ENCODE data around the gene PRKCA. TPM values are rescaled to one million over a fixed set of nuclear protein-coding genes. Genes with fewer than 3 reads are reported as not detected.

The PRKCA gene
- total RNA-seq, 4 donors from 2014 or later: 3.9 to 12.1 (median 7.0) TPM

DNA sequence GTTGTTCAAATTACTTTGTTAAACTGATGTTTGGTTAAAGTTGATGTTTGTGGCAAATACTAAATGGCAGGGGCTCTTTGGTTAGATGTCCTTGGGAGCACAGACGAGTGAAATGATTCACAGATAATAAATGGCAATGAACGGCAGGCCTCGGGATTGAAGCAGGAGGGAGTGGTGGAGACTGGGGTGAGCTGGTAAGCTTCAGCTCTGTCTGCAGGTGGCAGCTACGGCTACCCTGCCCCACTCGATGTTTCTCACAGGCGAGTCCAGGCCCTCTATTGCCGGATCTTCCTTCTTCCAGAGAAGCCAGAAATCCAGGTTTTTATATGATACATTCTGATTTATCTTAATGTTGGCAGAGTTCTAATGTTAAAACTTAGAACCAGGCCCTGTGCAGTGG is 387.8 kb downstream of the PRKCA start:
- TF ChIP-seq, protein P1, sequence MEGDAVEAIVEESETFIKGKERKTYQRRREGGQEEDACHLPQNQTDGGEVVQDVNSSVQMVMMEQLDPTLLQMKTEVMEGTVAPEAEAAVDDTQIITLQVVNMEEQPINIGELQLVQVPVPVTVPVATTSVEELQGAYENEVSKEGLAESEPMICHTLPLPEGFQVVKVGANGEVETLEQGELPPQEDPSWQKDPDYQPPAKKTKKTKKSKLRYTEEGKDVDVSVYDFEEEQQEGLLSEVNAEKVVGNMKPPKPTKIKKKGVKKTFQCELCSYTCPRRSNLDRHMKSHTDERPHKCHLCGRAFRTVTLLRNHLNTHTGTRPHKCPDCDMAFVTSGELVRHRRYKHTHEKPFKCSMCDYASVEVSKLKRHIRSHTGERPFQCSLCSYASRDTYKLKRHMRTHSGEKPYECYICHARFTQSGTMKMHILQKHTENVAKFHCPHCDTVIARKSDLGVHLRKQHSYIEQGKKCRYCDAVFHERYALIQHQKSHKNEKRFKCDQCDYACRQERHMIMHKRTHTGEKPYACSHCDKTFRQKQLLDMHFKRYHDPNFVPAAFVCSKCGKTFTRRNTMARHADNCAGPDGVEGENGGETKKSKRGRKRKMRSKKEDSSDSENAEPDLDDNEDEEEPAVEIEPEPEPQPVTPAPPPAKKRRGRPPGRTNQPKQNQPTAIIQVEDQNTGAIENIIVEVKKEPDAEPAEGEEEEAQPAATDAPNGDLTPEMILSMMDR (IDR thresholded peaks at IDR 0.05; ENCODE audit: low read depth): no peak

DNA sequence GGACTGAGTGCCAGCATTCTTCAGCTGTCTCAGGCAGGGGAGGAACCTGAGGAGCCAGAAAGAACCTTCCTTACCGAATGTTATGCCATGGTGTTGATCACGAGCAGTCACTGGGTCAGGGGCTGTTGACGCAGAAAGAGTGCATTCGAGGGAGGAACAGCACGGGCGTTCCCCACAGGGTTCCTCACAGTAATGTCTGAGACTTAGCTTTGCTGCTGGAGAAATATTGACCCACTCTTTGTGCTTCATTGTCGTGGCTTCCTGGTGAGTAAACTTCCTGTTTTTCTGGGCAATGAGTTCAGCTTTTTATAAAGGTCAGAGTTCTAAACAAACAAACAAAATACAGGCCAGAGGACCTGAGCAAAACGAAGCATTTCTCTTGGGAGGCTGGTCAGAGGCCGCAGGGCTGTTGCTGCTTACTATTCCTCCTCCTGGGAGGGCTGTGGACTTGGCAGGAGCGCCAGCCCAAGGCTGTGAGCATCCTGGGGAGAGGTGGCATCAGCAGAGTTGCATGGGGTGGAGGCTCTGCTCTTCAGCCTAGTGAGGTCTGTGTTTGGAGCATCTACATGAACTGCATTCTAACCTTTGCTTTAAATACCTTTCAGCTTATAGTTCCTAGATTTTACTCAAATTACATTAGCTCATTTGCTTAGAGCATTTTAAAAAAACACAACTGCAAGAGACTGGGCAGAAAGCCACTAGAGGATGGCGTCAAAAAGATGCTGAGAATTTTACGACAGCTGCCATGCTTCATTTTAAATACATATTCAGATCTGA is 389.4 kb downstream of the PRKCA start:
- TF ChIP-seq, protein P1 (IDR thresholded peaks at IDR 0.05; ENCODE audit: low read depth): no peak

DNA sequence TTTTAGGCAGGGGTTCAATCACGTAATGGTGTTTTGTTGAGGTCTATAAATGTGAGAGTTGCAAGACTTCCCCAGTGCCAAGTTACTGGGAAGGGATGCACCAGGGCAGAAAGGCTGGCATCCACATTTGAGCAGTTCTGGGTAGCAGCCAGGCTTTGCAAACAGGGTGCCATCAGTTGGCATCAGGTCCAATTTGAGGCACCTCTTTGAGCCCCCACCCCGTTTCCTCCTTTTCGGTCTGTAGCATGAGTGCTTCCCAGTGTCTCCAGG is 389.9 kb downstream of the PRKCA start:
- TF ChIP-seq, protein P1 (IDR thresholded peaks at IDR 0.05; ENCODE audit: low read depth): no peak

DNA sequence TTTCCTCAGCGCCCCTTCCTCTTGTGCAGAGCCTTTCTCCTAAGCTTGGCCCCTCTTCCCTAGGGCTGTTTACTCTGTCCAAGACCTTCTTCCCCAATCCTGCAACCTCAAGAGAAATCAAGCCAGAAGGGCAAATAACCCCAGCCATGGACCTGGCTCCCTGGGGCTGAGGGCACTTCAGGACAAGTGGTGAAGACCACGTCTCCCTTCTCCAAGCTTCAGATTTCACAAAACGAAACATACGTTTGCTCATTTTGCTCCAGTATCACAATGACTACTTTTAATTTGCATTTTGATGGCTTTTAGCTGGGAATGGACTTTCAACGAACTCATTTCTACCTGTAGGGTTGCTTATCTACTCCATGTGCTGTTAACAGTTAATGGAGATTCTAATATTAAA is 392.7 kb downstream of the PRKCA start:
- TF ChIP-seq, protein P1 (IDR thresholded peaks at IDR 0.05; ENCODE audit: low read depth): no peak

DNA sequence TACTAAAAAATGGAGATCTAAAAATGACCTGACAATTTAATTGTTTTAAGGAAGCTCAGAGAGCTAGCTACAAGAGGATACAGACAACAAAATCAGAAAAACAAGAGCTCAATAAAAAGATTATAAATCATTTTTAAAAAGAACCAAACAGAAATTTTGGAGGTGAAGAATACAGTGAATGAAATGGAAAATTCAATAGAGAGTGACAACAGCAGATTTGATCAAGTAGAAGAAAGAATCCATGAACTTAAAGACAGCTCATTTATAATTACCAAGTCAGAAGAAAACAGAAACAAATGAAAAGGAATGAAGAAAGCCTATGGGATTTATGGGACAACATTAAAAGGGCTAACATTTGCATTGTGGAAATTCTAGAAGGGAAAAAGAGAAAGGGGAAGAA is 395.9 kb downstream of the PRKCA start:
- TF ChIP-seq, protein P1 (IDR thresholded peaks at IDR 0.05; ENCODE audit: low read depth): no peak

DNA sequence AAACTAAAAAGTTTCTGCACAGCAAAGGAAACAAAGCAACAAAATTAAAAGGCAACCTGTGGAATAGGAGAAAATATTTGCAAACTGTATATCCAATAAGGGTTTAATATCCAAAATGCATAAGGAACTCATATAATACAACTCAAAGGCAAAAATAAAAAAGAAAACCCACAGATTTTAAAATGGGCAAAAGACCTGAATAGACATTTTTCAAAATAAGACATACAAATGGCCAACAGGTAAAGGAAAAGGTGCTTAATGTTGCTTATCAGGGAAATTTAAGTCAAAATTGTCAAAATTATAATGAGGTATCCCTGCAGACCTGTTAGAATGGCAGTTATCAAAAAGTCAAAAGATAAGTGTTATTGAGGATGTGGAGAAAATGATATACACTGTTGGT is 399.0 kb downstream of the PRKCA start:
- TF ChIP-seq, protein P1 (IDR thresholded peaks at IDR 0.05; ENCODE audit: low read depth): no peak

DNA sequence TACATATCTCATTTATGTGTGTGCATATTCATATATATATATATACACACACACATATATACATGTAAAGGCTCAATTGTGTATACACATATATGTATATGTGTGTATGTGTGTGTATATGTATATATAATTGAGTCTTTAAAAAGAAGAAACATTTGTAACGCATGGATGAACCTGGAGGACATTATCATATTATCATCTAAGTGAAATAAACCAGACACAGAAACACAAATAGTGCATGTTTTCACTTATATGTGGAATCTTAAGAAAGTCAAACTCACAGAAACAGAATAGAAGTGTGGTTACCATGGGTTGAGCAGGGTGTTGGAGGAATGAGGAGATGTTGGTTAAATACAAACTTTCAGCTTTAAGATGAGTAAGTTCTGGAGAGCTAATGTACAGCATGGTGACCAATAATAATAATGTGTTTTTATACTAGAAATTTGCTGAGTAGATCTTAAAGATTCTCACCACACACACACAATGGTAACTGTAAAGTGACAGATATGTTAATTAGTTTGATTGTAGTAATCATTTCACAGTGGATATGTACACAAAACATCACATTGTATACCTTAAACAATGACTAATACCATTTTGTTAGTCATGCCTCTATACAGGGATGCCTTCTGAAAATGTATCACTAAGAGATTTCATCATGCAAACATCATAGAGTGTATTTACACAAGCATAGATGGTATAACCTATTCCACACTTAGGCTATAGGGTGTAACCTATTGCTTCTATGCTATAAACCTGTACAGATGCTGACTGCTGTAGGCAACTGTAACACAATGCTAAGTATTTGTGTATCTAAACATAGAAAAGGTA is 399.9 kb downstream of the PRKCA start:
- TF ChIP-seq, protein P1 (IDR thresholded peaks at IDR 0.05; ENCODE audit: low read depth): no peak
